ENCODE results near the gene RNF4.
"Not testable (repeated sequence)": the region's sequence is repeated elsewhere in the genome, so short reads cannot be mapped to it uniquely, and the experiment has no call there.

RNF4 gene

GRCh38 chr4:2486981-2487380, 18.1 kb downstream of the RNF4 start:
- no peak for DNase-seq (ENCODE audit: low spot score)

- no peak for DNase-seq (ENCODE audit: low spot score)
Observed at GRCh38 chr4:2487632-2488031, 18.7 kb downstream of the RNF4 start.

GRCh38 chr4:2489081-2489805, 20.3 kb downstream of the RNF4 start:
- no peak for DNase-seq (ENCODE audit: low spot score)

GRCh38 chr4:2489841-2490552, 21.1 kb downstream of the RNF4 start:
- DNase-seq (ENCODE audit: low spot score) = peak; percentile 39

- DNase-seq (ENCODE audit: low spot score) = no peak
Observed at GRCh38 chr4:2492970-2493369, 24.1 kb downstream of the RNF4 start.

GRCh38 chr4:2494992-2495391, 26.1 kb downstream of the RNF4 start:
- DNase-seq (ENCODE audit: low spot score) = no peak

- DNase-seq (ENCODE audit: low spot score) = no peak
Observed at GRCh38 chr4:2497324-2497723, 28.4 kb downstream of the RNF4 start.

- DNase-seq (ENCODE audit: low spot score) = no peak
Observed at GRCh38 chr4:2497931-2498330, 29.0 kb downstream of the RNF4 start.

GRCh38 chr4:2500547-2500946, 31.6 kb downstream of the RNF4 start:
- no peak for DNase-seq (ENCODE audit: low spot score)

GRCh38 chr4:2501034-2501594, 32.2 kb downstream of the RNF4 start:
- DNase-seq (ENCODE audit: low spot score) = no peak

- no peak for DNase-seq (ENCODE audit: low spot score)
Observed at GRCh38 chr4:2503809-2504208, 34.9 kb downstream of the RNF4 start.

- no peak for DNase-seq (ENCODE audit: low spot score)
Observed at GRCh38 chr4:2507259-2507658, 38.4 kb downstream of the RNF4 start.

GRCh38 chr4:2507855-2508254, 38.9 kb downstream of the RNF4 start:
- no peak for DNase-seq (ENCODE audit: low spot score)

GRCh38 chr4:2510351-2511259, 41.7 kb downstream of the RNF4 start:
- no peak for DNase-seq (ENCODE audit: low spot score)

GRCh38 chr4:2511645-2512131, 42.8 kb downstream of the RNF4 start:
- DNase-seq (ENCODE audit: low spot score) = no peak

GRCh38 chr4:2512396-2513135, 43.7 kb downstream of the RNF4 start:
- no peak for DNase-seq (ENCODE audit: low spot score)

- DNase-seq (ENCODE audit: low spot score) = not testable (repeated sequence)
Observed at GRCh38 chr4:2514193-2514592, 45.3 kb downstream of the RNF4 start.

GRCh38 chr4:2514944-2515343, 46.0 kb downstream of the RNF4 start:
- not testable (repeated sequence) for DNase-seq (ENCODE audit: low spot score)

GRCh38 chr4:2515830-2516550, 47.1 kb downstream of the RNF4 start:
- no peak for DNase-seq (ENCODE audit: low spot score)

GRCh38 chr4:2516635-2517034, 47.7 kb downstream of the RNF4 start:
- no peak for DNase-seq (ENCODE audit: low spot score)

GRCh38 chr4:2526559-2526958, 57.7 kb downstream of the RNF4 start:
- DNase-seq (ENCODE audit: low spot score) = no peak
